Activated T-cell treated with anti-CD3 and anti-CD28 coated beads, Interleukin-2, amount 50 U/mL, for 24 hours (primary cell): ENCODE results near the gene TMED3.

Source experiments
- DNase-seq: peaks from one replicate; pipeline ENCODE4 v3.0.0-alpha.2; 2020
- H3K27ac Mint-ChIP-seq: 2 replicates; pipeline ENCODE4 v1.8.0; 2020; ENCODE audit warnings: mild to moderate bottlenecking, mixed read lengths
- H3K27me3 Mint-ChIP-seq: 2 replicates; pipeline ENCODE4 v1.8.0; 2020; ENCODE audit warnings: mixed read lengths
- H3K36me3 Mint-ChIP-seq: 2 replicates; pipeline ENCODE4 v1.8.0; 2020; ENCODE audit warnings: low read depth, mixed read lengths
- H3K4me1 Mint-ChIP-seq: 2 replicates; pipeline ENCODE4 v1.8.0; 2020; ENCODE audit warnings: low read depth, mixed read lengths
- H3K4me3 Mint-ChIP-seq: 2 replicates; pipeline ENCODE4 v1.8.0; 2020; ENCODE audit warnings: mild to moderate bottlenecking, moderate library complexity, mixed read lengths
- H3K9me3 Mint-ChIP-seq: 2 replicates; pipeline ENCODE4 v1.8.0; 2020; ENCODE audit warnings: mixed read lengths

Gene TMED3

DNA sequence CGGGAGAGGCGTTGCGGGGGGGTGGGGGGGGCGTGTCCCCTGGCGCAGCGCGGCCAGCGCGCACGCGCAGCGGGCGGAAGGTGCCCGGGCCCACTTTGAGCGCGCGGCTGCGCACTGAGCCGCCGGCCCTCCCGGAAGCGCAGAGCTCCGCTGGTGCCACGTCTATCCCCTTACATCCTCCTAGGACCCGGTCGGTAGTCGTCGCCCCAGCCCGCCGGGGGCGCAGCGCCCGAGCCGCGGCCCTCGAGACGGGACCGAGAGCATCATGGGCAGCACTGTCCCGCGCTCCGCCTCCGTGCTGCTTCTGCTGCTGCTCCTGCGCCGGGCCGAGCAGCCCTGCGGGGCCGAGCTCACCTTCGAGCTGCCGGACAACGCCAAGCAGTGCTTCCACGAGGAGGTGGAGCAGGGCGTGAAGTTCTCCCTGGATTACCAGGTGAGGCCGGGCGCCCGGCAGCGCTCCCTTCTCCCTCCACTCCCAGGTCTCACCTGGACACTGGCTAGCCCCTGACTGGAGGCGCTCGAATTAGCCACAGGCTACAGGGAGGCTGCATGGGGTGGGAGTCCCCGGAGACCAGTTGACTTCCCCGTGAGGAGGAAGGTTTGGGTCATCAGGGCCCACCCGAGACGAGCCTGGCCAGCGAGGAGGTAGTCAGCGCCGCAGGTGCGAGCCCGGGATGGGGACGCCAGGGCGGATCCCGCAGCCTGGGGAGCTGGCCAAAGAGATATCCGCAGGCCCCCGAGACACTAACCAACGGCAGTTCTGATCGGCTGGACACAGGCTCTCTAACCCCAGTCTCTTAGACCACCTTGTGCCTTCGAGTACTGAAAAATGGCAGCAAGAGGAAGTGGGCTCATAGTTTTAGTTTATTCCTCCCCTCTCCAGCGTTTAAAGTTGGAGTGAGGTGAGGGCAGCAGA lies at the start of gene TMED3:
TSS of gene TMED3 (plus strand) at position 128 of the 916 bp plus-strand sequence. CDS start at position 266, 138 bp downstream.
- Mint-ChIP-seq H3K9me3 (no peaks in the 10 kb centered on the region), H3K4me3 (peak within 1 kb of the TSS; percentile 88), H3K36me3 (peaks cover 46% of the 10 kb centered on the region), H3K27ac (peak within 1 kb of the TSS; percentile 83), H3K27me3 (peaks cover 29% of the 10 kb centered on the region), H3K4me1 (peaks cover 58% of the 10 kb centered on the region)
- peak; percentile 89 for DNase-seq

DNA sequence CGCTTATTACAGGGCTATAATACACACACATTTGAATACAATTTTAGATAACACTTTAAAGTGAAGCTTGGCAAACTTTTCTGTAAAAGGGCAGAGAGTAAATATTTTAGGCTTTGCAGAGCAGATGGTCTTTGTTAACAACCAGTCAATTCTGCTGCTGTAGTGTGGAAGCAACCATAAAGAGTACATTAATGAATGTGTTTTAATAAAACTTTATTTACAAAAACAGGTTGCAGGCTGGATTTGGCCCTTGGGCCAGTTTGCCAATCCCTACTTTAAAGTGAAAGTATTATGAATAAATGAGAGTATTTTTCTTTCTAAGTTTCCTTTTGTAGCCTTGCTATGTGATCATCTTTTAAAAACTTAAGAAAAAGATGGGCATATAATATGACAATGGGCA lies 49.1 kb upstream of the TMED3 start:
- no peak overlapping the region for H3K4me3 Mint-ChIP-seq

DNA sequence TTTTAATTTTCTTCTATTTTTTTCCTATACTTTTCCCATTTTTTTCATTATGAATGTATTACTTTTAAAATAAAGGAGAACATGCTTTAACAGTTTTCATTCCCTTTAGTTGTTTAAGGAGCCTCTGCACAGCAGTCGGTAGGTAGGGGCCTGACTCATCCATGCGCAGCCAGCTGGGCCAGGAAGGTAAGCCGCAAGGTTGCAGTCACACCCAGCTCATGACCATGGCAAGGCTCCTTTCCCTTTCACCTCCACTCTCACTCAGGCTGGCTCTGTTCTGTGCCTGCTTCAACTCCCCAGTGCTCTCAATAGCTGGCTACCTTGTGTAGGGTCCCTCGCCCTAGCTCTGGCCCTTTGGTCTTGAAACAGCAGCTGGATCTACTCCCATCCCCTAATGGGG lies 45.7 kb upstream of the TMED3 start:
- H3K36me3 Mint-ChIP-seq: no peaks in the 10 kb centered on the region
- no peak for DNase-seq
- H3K4me3 Mint-ChIP-seq: no peak overlapping the region
- H3K27ac Mint-ChIP-seq: no peak overlapping the region
- H3K27me3 Mint-ChIP-seq: peaks cover 44% of the 10 kb centered on the region
- H3K9me3 Mint-ChIP-seq: no peaks in the 10 kb centered on the region
- H3K4me1 Mint-ChIP-seq: no peaks in the 10 kb centered on the region

More for the DNA sequence above, 49.1 kb upstream of the TMED3 start:
- no peak for DNase-seq
- no peaks in the 10 kb centered on the region for H3K36me3 Mint-ChIP-seq
- H3K4me1 Mint-ChIP-seq: no peaks in the 10 kb centered on the region
- H3K27ac Mint-ChIP-seq: no peak overlapping the region
- H3K27me3 Mint-ChIP-seq: peaks cover 33% of the 10 kb centered on the region
- no peaks in the 10 kb centered on the region for H3K9me3 Mint-ChIP-seq

DNA sequence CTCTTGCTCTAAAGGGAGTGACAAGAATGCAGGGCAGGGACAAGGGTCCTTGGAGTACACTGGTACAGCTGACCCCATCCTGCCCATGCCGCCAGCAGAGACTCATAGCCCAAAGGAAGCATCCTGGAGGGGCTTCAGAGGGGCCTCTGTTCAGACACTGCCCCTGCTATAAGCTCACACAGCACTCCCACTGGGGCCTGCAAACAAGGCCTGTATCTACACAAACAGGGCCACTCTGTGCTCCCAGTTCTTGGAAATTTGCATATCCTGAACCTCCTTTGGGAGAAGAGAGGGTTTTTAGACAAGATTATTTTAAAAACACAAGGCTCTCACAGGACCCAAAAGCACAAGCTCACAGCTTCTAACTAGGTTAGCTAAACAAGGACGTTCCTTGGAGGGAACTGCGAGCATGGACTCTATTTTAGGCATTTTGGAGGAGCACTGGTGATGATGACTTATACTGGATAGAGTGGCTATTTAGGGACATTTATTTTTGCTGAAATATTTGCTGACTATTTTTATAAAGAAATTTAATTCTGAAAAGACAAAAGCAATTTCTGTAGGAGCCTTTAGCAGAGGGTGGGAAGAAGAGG lies 44.8 kb upstream of the TMED3 start:
- Mint-ChIP-seq H3K4me1 (no peaks in the 10 kb centered on the region), H3K4me3 (no peak overlapping the region), H3K27ac (no peak overlapping the region), H3K9me3 (no peaks in the 10 kb centered on the region), H3K36me3 (no peaks in the 10 kb centered on the region), H3K27me3 (peaks cover 41% of the 10 kb centered on the region)
- no peak for DNase-seq

DNA sequence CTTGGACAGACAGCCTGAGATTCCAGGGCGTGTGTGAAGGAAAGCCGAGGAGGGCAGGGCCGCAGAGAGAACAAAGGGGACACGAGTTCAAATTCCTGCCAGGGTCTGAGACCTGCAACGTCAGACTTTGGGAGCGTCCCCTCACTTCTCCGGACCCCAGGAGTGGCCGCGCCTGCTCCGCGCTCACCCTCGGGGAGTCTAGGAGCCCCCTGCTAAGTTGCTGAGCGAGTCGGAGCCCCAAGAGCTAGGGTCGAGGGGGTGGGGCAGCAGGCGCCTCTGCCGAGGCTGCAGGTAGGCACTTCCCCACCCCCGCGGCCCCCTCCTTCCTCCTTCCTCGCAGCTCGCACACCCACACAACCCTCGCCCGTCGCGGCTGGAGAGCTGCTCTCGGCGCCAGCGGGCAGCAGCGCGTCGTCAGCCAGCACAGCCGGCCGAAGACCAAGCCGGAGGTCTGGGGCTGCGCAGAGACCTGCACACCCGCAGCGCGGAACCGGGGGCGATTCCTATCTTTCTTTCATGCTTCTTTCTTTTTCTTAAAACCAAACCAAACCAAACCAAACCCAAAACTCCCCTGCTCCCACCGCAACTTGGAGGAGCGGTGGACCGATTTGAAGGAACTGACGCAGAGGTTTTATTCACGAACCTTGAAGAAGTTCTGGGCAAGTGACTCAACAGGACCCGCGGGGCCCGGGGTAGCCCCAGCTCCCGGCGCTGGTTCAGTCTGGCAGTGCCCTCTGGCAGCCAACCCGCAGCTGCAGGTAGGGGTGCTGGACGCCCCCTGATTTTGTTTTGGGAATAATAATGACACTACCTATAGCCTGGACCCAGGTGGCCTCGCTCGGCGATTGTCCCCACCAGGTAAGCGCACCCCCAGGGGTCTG lies 28.3 kb upstream of the TMED3 start, which contains the start of gene ANKRD34C:
TSS of gene ANKRD34C (plus strand) at position 352 of the 881 bp plus-strand sequence. CDS start 10,563 bp downstream, outside the sequence.
- Mint-ChIP-seq H3K36me3 (no peaks in the 10 kb centered on the region), H3K27me3 (peaks cover 83% of the 10 kb centered on the region), H3K4me3 (no peak within 1 kb of the TSS), H3K4me1 (peaks cover 3% of the 10 kb centered on the region), H3K27ac (no peak within 1 kb of the TSS), H3K9me3 (peaks cover 8% of the 10 kb centered on the region)
- DNase-seq: no peak

DNA sequence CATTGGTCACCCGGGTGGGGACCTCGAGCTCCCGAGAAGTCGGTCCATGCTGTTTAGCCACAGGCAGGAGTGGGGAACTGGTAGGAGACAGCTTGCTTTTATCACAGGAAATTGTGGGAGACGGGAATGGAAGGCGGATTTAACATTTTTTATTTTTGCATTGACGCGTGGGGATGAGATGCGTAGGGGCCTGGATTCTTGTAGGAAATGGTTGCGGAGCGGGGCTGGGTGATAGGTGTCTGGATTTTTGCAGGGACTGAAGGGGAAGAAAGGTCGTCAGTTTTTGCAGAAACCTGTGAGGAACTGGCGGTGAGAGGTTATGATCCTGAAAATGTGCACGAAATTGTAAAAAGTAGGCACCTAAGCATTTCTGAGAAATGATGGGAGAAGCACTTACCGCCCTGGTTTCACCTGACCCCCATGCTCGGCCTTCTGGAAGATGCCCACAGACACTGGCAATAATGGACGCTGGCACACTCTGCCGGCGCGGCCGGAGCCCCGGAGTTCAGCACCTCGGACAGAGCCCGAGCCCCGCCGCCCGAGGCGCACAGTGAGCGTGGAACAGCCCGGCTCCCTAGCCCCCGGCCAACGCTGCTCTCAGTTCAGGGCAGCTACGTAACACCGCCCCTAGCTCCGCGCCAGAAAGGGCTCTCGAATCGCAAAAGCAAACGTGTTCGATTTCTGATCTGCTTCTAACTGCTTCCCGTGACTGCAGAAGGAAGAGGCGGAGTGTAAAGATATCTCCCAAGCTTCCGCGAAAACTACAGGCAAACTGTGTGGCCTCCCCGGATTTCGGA lies 27.5 kb upstream of the TMED3 start:
- Mint-ChIP-seq H3K9me3 (peaks cover 8% of the 10 kb centered on the region), H3K4me1 (peaks cover 3% of the 10 kb centered on the region), H3K27me3 (peaks cover 90% of the 10 kb centered on the region), H3K27ac (no peak overlapping the region), H3K36me3 (no peaks in the 10 kb centered on the region), H3K4me3 (no peak overlapping the region)
- DNase-seq: peak; percentile 55

DNA sequence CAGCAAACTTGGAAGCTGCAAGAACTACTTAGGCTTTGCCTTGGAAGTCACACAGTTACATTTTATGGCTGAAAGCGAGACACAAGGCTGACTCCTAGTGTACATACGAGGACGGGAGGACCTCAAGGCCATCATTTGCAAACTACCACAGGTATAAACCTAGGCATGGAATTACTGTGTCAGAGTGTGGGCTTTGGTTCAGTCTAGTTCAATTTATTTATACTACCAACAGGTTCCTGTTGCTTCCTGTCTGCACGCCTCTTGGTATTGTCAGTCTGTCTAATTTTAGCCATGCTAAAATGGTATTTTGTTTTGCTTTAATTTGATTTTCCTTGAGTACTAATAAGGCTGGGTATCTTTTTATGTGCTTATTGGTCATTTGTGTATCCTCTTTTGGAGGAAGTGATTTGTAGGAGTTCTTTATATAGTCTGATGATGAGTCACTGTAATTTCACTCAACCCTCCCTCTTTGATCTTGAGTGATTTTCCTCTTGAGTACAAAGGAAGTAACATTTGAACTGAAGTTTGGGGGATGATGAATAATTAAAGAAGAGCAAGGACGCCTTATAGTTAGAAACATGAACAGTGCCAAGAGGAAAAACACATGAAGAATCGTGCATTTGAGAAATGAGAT lies 20.2 kb upstream of the TMED3 start:
- no peaks in the 10 kb centered on the region for H3K9me3 Mint-ChIP-seq
- no peak overlapping the region for H3K27ac Mint-ChIP-seq
- H3K4me3 Mint-ChIP-seq: no peak overlapping the region
- no peak for DNase-seq
- H3K36me3 Mint-ChIP-seq: no peaks in the 10 kb centered on the region
- peaks cover 12% of the 10 kb centered on the region for H3K4me1 Mint-ChIP-seq
- peaks cover 34% of the 10 kb centered on the region for H3K27me3 Mint-ChIP-seq

DNA sequence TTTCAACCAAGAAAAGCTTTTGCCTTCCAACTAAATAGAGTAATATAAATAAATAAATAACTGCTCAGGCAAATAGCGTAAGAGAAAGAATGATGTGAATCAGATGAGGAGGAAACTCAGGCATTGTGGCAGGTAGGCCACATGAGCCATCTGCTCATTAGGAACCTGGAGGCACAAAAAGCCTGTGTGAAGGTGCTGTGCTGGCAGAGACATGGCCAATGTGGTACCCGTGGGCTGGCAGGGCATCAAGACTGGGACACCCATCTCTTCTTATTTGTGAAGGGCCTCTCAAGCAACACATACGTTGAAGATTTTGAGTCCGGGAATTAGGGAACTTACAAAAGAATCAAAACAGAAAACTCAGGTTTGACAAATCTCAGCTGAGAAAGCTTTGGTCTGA lies 18.9 kb upstream of the TMED3 start:
- peaks cover 25% of the 10 kb centered on the region for H3K27me3 Mint-ChIP-seq
- no peaks in the 10 kb centered on the region for H3K36me3 Mint-ChIP-seq
- H3K9me3 Mint-ChIP-seq: no peaks in the 10 kb centered on the region
- peaks cover 12% of the 10 kb centered on the region for H3K4me1 Mint-ChIP-seq
- H3K27ac Mint-ChIP-seq: no peak overlapping the region
- no peak overlapping the region for H3K4me3 Mint-ChIP-seq
- no peak for DNase-seq

DNA sequence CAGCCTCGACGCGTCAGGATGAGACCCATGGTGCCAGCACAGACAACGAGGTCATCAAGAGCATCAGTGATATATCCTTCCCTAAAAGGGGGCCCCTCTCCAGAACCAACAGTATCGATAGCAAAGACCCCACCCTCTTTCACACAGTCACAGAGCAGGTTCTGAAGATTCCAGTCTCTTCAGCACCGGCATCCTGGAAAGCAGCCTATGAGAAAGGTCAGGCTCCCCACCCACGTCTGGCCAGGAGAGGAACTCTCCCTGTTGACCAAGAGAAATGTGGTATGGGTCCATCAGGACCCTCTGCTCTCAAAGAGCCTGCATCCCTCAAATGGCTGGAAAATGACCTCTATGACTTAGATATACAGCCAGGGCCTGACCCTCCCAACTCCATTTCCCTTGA lies 16.8 kb upstream of the TMED3 start:
- Mint-ChIP-seq H3K27me3 (peaks cover 18% of the 10 kb centered on the region), H3K27ac (no peak overlapping the region), H3K9me3 (no peaks in the 10 kb centered on the region), H3K4me3 (no peak overlapping the region), H3K36me3 (no peaks in the 10 kb centered on the region), H3K4me1 (peaks cover 12% of the 10 kb centered on the region)
- no peak for DNase-seq

DNA sequence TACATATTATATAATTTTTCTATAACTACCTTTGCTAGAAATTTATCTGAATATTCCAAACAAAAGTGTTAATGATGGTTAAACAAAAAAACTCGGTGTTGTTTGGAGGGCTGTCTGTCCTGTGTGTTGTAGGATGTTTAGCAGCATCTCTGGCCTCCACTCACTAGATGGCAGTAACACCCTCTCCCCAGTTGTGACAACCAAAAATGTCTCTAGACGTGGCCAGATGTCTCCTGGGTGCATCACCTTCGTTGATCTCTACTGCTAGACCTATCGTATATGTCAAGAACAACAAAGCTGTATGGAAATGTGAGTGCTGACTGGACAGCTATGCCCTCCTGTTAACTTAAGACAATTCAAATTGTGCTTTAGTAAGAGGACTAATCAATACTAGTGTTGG lies 14.3 kb upstream of the TMED3 start:
- no peaks in the 10 kb centered on the region for H3K36me3 Mint-ChIP-seq
- H3K9me3 Mint-ChIP-seq: no peaks in the 10 kb centered on the region
- peaks cover 24% of the 10 kb centered on the region for H3K27me3 Mint-ChIP-seq
- no peak for DNase-seq
- H3K4me1 Mint-ChIP-seq: peaks cover under 1% of the 10 kb centered on the region
- no peak overlapping the region for H3K4me3 Mint-ChIP-seq
- no peak overlapping the region for H3K27ac Mint-ChIP-seq

DNA sequence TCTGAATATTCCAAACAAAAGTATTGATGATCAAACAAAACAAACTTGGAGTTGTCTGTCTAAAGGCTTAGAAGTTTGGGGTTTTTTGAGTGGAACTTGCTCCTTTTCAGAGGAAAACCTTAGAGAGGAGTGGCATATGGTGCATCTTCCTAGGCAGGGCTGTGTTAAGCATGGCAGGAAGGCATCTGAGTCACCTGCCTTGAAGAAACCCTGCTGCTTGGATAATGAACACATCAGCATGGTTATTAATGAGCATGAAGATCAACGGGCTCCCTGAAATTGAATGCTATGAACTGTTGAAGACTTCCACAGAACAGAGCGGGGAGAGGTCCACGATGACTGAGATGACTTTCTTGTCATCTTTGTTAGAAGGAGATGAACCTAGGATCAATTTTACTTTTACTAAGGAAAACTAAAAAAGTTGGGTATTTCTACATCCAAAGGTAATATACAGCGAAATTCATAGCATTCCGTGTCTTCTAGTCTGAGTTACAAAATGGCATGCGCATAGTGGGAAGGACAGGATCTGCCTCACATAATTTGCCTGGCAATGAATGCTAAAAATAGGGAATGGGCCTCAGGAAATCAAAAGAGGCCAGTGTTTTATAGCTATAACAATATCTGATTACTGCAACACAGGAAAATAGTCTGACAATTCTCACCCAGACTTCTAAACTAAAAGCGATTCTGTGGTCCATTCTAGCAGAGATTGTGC lies 11.6 kb upstream of the TMED3 start:
- Mint-ChIP-seq H3K27me3 (peaks cover 35% of the 10 kb centered on the region), H3K9me3 (no peaks in the 10 kb centered on the region), H3K27ac (no peak overlapping the region), H3K4me1 (no peaks in the 10 kb centered on the region), H3K36me3 (no peaks in the 10 kb centered on the region), H3K4me3 (no peak overlapping the region)
- DNase-seq: no peak

DNA sequence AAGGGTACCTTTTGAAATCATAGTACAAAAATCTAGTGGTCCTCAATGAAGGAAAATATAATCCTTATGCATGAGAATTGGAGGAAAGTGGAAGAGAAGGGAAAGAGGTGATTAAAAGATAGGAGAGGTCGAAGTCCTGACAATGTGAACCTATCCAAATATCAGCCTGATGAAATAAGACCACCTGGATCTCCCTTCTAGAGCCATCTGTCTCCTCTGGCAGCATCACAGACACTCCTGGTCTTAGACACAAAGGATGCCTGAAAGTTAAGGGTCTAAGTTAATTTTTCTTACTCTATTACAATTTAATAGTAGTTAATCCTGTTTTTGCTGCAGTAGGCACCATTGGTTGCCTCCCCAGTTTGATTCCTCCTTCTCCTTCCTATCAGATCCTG lies 11.1 kb upstream of the TMED3 start:
- H3K27ac Mint-ChIP-seq: no peak overlapping the region
- no peak for DNase-seq
- H3K9me3 Mint-ChIP-seq: no peaks in the 10 kb centered on the region
- no peaks in the 10 kb centered on the region for H3K4me1 Mint-ChIP-seq
- no peaks in the 10 kb centered on the region for H3K36me3 Mint-ChIP-seq
- no peak overlapping the region for H3K4me3 Mint-ChIP-seq
- peaks cover 41% of the 10 kb centered on the region for H3K27me3 Mint-ChIP-seq

DNA sequence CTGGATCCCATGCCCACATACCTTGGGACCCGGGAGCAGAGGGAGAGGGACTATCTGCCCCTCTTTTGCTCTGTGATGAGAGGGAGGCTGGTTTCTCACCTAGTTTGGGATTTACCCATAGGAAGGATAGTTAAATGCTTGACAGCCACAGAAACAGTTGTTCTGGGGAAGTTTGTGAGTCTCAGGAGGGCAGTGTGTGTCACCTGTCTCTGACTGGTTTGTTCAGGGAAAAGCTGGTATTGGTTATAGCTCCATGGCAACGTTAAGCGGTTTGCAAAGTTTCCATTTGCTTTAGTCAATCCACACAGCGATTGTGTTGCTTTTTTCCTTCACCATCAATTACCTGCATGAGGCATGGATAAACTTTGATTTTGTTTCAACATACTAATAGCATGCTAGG lies 3.7 kb upstream of the TMED3 start:
- DNase-seq: no peak
- Mint-ChIP-seq H3K27me3 (peaks cover 51% of the 10 kb centered on the region), H3K36me3 (peaks cover 8% of the 10 kb centered on the region), H3K9me3 (no peaks in the 10 kb centered on the region), H3K27ac (no peak overlapping the region), H3K4me3 (no peak overlapping the region), H3K4me1 (peaks cover 28% of the 10 kb centered on the region)
